GM19193 (cell line): ENCODE results near the gene PLOD1.

Source experiments
- POLR2A ChIP-seq: IDR thresholded peaks from 4 replicates; pipeline ENCODE4 v1.6.1; 2011; ENCODE audit not compliant: insufficient read depth, insufficient read length; ENCODE audit errors: extremely low read depth

PLOD1 gene

DNA sequence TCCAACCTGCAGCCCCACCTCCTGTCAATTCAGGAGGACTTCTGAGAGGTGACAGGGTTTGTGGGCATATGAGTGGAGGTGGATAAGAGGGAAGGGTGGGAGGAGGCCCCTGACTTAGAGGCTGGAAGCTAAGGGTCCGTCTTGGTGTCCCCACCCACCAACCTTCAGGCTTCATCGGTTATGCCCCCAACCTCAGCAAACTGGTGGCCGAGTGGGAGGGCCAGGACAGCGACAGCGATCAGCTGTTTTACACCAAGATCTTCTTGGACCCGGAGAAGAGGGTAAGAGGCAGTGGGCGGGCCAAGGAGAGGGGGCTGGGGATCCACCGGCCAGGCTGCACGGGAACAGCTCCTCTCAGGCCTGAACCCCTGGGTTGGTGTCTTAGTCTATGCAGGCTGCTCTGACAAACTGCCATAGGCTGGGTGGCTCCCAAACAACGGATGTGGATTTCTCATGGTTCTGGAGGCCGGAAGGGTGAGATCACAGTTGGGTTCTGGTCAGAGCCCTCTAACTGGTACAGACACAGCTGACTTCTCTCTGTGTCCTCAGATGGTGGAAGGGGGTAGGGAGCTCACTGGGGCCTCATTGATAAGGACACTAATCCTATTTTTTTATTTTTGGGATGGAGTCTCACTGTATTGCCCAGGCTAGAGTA lies 18.1 kb downstream of the PLOD1 start:
- no peak for TF ChIP-seq POLR2A

DNA sequence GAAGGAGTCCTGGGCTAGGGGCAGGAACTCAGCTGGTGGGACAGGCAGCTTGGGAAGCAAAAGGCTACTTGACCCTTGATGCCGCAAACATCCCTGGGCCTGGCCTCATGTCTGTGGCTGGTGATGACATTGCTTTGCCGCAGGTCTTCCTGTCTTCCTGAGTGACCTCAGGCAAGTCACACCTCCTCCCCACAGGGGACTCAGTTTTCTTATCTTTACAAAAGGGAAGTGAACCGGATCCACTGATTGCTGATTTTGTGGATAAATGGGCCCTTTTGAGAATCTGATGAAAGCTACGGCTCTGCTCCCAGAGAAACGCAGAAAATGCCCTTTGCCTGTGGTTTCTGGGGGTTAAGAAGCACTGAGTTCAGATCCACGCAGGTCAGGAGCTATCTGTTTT lies 20.7 kb downstream of the PLOD1 start:
- no peak for TF ChIP-seq POLR2A

DNA sequence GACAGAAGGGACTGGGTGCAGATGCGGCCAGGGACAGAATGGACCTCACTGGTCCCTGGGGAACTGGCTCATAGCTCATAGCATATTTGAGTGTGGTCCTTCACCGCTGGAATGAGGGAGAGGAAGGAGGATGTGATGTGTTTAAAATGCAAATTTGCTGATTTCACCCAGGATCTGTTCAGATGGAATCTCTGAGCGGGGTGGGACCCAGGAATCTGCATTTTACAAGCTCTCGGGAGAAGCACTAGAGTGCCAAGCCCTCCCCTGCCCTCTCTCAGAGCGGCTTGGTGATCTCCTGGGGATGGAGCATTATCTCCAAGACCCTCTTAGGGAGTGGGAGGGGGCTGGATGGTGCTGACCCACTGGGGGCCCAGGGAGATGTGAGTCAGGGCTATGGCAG lies 22.9 kb downstream of the PLOD1 start:
- no peak for TF ChIP-seq POLR2A

DNA sequence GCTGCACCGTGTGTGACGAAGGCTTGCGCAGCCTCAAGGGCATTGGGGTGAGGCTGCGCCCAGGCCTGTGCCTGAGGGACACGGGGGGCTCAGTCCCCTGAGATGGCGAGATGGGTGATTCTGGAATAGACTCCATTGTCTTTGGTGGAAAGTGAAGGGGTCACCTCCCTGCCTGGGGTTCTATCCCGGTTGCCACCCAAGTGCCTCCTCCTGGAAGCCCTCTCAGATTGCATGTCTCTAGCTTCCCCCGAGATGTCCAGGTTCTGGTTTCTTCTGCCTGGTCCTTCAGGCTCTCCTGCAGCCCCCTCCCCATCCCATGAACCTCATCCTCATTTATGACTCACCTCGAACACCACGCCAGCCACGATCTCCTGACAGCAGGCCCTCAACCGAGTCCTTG lies 23.4 kb downstream of the PLOD1 start:
- TF ChIP-seq POLR2A = no peak

DNA sequence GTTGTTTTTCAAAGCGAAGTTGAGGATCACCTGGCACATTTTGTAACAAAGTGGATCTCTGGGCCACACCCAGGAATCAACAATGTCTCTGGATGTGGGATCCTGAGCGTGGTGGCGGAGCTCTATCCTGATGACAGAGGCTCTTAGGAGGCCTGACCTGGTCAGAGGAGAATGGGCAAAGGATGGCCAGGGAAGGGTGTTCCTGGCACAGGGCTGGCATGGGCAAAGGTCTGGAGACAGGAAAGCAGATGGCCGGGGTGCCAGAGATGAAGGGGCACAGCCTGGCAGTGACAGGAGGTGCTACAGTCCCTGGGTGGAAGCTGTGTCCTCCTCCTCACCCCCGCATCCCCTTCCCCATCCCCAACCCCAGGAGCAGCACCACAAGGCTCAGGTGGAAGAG lies 25.8 kb downstream of the PLOD1 start:
- no peak for TF ChIP-seq POLR2A

DNA sequence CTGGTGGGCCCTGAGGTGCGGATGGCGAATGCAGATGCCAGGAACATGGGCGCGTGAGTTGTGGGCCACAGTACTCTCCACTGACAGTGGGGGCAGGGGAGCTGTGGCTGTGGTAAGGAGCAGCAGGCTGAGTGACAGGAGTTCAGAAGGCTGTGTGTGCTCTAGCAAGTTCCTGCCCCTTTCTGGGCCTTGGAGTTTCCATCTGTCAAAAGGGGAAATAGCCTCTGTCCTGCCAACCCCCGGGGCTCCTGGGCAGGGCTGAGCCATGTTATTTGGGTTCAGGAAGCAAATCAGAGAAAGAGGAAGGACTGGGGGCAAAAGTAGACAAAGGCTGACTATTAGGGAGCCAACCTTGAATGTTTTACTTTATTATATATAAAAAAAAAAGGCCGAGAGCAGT lies 26.2 kb downstream of the PLOD1 start:
- TF ChIP-seq POLR2A = no peak

DNA sequence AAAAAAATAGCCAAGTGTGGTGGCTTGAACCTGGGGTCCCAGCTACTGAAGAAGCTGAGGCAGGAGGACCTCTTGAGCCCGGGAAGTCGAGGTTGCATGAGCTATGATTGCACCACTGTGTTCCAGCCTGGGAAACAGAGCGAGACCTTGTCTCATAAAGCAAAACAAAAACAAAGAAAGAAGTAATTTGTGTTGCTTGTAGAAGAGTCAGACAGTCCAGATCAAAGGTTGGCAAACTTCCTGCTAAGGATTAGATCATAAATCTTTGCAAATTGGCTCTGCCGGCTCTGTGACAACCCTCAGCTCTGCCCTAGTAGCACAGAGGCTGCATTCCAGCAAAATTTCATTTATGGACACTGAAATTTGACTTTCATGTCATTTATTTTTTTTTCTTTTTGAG lies 26.7 kb downstream of the PLOD1 start:
- no peak for TF ChIP-seq POLR2A

DNA sequence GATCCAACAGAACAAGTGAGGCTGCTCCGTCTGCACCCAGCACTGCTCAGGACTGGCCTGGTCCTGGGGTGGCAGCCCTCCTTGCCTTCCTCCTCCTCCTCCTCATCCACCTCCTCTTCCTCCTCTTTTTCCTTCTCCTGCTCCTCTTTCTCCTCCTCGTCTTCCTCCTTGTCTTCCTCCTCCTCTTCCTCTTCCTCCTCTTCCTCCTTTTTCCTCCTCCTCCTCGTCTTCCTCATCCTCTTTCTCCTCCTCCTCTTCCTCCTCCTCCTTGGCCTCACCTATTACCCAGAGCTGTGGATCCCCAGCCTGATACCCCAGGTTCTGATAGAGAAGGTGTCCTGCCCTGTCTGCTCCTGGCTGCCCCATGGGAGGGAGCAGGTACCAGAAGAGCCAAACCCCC lies 29.1 kb downstream of the PLOD1 start:
- TF ChIP-seq POLR2A = no peak

DNA sequence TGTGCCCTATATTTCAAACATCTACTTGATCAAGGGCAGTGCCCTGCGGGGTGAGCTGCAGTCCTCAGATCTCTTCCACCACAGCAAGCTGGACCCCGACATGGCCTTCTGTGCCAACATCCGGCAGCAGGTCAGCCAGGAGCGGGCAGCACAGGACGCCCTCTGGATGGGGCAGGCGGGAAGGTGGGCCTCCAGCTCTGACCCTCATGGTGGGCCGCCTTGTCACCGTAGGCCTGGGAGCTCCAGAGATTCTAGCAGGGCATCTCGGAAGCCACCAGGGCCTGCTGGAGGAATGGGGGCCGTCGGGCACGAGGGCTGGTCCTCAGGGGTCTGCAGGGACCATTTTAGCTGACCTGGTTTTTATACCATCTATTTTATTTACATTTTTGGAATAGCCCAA lies 30.1 kb downstream of the PLOD1 start:
- TF ChIP-seq POLR2A = no peak

DNA sequence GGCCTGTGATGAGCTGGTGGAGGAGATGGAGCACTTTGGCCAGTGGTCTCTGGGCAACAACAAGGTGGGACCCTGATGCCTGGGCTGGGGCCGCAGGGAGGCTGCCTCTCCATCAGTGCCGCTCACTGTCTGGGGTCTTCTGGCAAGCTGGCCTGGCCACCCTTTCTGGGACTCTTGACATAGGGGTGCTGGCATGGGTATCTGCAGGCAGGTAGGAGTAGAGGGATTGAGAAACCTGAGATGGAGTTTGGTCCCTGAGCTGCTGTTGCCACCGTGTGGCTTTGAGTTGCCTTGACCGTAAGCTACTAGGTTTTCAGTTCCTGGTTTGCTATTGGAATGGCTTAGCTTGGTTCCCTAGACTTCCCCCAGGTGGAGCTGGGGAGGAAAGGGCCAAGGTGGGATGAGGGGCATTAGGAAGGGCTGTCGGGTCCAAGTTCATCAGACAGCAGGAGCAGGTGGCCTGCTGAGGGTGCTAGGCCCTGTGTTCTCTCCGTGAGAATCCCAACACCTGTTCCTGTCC lies 32.6 kb downstream of the PLOD1 start:
- TF ChIP-seq POLR2A = no peak

DNA sequence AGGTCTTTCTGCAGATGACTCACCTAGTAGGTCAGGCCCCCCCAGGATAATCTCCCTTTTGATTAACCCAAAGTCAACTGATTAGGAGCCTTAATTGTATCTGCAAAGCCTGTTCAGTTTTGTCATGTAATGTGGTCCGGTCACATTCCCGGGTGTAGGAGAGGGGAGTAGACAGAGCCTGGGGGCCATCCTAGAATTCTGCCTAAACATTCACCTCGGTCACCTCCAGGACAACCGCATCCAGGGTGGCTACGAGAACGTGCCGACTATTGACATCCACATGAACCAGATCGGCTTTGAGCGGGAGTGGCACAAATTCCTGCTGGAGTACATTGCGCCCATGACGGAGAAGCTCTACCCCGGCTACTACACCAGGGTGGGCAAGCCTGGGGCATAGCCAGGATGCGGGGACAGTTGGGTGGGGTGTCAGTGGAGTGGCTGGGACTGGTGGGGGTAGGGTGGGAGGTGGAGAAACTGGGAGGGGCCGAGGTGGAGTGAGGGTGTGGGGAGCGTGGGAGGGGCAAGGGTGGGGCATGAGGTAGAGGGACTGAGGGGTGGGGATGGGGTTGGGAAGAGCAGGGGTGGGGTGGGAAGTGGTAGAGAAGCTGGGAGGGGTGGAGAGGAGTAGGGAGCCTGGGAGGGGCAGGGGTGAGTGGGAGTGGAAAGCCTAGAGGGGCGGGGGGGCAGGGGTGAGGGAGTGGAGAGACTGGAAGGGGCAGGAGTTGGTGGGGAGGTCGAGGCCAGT lies 36.1 kb downstream of the PLOD1 start:
- no peak for TF ChIP-seq POLR2A

DNA sequence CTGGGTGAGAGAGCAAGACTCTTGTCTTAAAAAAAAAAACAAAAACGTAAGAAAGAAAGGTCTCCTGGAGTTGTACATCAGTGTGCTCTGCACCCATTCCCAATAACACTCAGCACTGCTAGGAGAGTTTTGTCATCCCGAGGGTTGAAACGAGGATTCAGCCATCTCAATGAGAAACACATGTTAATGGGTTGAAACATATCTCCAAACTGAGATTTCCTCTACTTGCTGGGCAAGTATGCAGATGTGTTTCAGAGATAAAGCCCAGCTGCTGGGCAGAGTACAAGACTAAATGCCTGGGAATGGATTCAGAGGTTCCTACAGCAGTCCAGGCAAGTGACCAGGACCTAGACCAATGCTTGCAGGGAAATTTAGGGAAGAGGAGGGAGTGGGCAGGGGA lies 43.1 kb downstream of the PLOD1 start:
- no peak for TF ChIP-seq POLR2A

DNA sequence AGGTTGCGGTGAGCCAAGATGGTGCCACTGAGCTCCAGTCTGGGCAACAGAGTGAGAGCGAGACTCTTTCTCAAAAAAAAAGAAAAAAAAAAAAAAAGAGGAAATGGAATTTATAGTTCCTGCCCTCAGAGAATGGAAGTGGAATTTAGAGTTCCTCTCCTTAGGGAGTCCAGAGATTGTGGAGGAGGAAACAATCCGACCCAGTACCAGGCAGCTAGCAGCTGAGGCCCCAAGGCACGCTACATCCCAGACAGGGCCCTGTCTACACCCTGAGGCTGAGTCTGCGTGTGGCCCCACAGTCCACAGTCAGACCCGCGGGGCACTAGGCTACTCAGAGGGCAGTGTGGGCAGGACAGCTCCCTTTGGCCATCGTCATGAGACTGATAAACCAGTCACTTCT lies 43.8 kb downstream of the PLOD1 start:
- no peak for TF ChIP-seq POLR2A

DNA sequence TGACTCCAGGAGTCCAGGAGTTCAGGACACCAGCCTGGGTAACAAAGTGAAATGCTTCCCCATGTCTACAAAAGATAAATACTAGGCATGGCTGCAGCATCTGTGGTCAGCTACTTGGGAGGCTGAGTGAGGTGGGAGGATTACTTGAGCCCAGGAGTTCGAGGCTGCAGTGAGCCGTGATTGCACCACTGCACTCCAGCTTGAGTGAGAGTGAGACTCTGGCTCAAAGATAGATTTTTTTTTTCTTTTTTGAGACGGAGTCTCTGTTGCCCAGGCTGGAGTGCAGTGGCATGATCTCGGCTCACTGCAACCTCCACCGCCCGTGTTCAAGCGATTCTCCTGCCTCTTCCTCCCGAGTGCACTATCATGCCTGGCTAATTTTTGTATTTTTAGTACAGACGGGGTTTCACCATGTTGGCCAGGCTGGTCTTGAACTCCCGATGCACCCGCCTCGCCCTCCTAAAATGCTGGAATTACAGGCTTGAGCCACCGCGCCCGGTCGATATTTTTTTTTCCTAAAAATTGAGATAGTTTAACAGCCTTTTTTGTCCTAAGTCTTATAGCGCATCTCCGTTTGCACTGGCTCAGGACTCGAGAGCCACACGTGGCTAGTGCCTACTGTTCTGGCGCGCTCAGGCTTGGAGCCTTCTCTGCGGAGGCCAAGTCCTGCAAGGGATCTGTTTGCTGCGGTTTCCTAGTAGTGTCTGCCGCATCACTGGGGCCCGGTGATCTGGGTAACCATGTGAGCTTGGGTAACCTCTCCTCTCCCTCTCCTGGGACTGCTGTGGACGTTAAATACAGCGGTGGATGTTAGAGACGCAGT lies 44.7 kb downstream of the PLOD1 start:
- TF ChIP-seq POLR2A = no peak

DNA sequence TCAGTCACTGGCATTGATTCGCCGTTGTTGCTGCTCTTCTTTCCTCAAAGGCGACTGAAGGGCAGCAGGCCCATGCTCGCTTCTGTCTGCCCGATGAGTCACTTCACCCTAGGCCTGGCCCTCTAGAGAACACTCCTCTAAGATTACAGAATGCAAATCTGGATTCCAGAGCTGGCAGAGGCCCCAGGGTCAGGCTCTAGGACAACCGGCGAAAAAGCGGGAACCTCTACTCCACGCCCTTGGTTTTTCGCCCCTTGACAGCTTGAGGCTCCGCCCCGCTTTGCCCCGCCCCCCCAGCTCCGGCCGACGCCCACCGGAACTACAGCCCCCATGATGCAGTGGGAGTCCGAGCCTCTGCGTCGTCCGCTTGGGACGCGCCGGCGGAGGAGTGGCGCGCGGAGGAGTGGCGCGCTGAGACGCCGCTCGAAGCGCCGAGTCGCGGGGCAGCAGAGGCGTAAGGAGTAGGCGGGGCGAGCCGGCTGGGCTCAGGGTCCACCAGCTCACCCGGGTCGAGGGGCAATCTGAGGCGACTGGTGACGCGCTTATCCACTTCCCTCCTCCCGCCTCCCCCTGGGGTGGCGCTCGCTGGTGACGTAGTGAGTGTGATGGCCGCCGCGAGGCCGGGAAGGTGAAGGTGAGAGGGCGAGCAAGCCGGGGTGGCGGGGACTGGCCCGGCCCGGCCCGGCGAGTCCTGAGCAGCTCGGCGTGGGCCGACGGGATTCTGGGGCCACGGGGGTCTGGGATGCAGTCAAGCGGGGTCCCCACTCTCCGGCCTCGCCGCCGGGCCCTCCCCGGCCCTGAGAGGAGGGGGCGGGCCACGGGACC lies 45.5 kb downstream of the PLOD1 start, which contains the start of gene MFN2:
Gene MFN2 (plus strand): TSS at position 594 of the 825 bp plus-strand sequence. CDS start 8,725 bp downstream, outside the sequence.
- TF ChIP-seq POLR2A = peak; percentile 73
